SJCRH30 (cell line): Measurements from ENCODE around the gene OLIG1. TPM values are rescaled to one million over a fixed set of nuclear protein-coding genes. Genes with fewer than 3 reads are reported as not detected.
A peak's percentile ranks its signal among the peaks of the same experiment; 100 is the strongest.

Experiments used
- DNase-seq, 2 experiments: peaks; one replicate each; pipeline ENCODE4 v3.0.0-alpha.2; 2015 to 2020
- H3K27ac ChIP-seq: fragments of 250-450 bp; sonication (Bioruptor Pico); 2 replicates; pipeline ENCODE4 v1.5.1; 2020; ENCODE audit warnings: mild to moderate bottlenecking, moderate library complexity
- H3K27me3 ChIP-seq: fragments of 250-450 bp; sonication (Bioruptor Pico); 2 replicates; pipeline ENCODE4 v1.5.1; 2020; ENCODE audit warnings: mild to moderate bottlenecking, moderate library complexity
- H3K36me3 ChIP-seq: fragments of 250-450 bp; sonication (Bioruptor Pico); 2 replicates; pipeline ENCODE4 v1.5.1; 2020; ENCODE audit warnings: mild to moderate bottlenecking, moderate library complexity
- H3K4me1 ChIP-seq: fragments of 250-450 bp; sonication (Bioruptor Pico); 2 replicates; pipeline ENCODE4 v1.5.1; 2020; ENCODE audit warnings: mild to moderate bottlenecking, moderate library complexity
- H3K4me3 ChIP-seq: fragments of 250-450 bp; sonication (Bioruptor Pico); 2 replicates; pipeline ENCODE4 v1.5.1; 2020; ENCODE audit warnings: mild to moderate bottlenecking, moderate library complexity
- H3K9me3 ChIP-seq: fragments of 250-450 bp; sonication (Bioruptor Pico); replicated peaks from 2 replicates; pipeline ENCODE4 v1.5.1; 2020; ENCODE audit warnings: mild to moderate bottlenecking, moderate library complexity
- total RNA-seq: library from RNA; depleted of rRNA; stranded (reverse); fragments of >200 nt; shearing (Covaris generic); gene quantifications from 2 replicates; pipeline ENCODE4 v1.2.3, GENCODE V29; 2014

Gene OLIG1
- total RNA-seq, 1 experiment from 2014 or later: 2.9 TPM

GRCh38 chr21:33039536-33039935 lies 30.4 kb upstream of the OLIG1 start:
- H3K27ac ChIP-seq: peak overlapping the region; percentile 40
- H3K4me1 ChIP-seq: peaks cover 55% of the 10 kb centered on the region
- no peak overlapping the region for H3K4me3 ChIP-seq
- DNase-seq: peak; percentile 84 to 88
- H3K9me3 ChIP-seq: peaks cover 4% of the 10 kb centered on the region; the same call in 1 of the 2 replicates
- no peaks in the 10 kb centered on the region for H3K36me3 ChIP-seq
- no peaks in the 10 kb centered on the region for H3K27me3 ChIP-seq

GRCh38 chr21:33040215-33040614 lies 29.7 kb upstream of the OLIG1 start:
- no peak for DNase-seq
- Histone ChIP-seq H3K9me3 (peaks cover 4% of the 10 kb centered on the region; the same call in 1 of the 2 replicates), H3K4me3 (no peak overlapping the region), H3K27ac (peak overlapping the region; percentile 40; the same call in 1 of the 2 replicates), H3K36me3 (no peaks in the 10 kb centered on the region), H3K4me1 (peaks cover 50% of the 10 kb centered on the region), H3K27me3 (no peaks in the 10 kb centered on the region)

GRCh38 chr21:33041981-33042380 lies 28.0 kb upstream of the OLIG1 start:
- no peak for DNase-seq
- Histone ChIP-seq H3K27me3 (no peaks in the 10 kb centered on the region), H3K27ac (no peak overlapping the region), H3K36me3 (no peaks in the 10 kb centered on the region), H3K4me3 (no peak overlapping the region), H3K4me1 (peaks cover 36% of the 10 kb centered on the region), H3K9me3 (peaks cover 4% of the 10 kb centered on the region; the same call in 1 of the 2 replicates)

GRCh38 chr21:33042812-33043211 lies 27.1 kb upstream of the OLIG1 start:
- H3K27ac ChIP-seq: peak overlapping the region; percentile 21
- no peaks in the 10 kb centered on the region for H3K36me3 ChIP-seq
- peak; percentile 50 to 76 for DNase-seq
- H3K9me3 ChIP-seq: peaks cover 4% of the 10 kb centered on the region; the same call in 1 of the 2 replicates
- H3K4me3 ChIP-seq: no peak overlapping the region
- no peaks in the 10 kb centered on the region for H3K27me3 ChIP-seq
- peaks cover 40% of the 10 kb centered on the region for H3K4me1 ChIP-seq

- Histone ChIP-seq H3K27me3 (no peaks in the 10 kb centered on the region), H3K27ac (no peak overlapping the region), H3K4me1 (peaks cover 34% of the 10 kb centered on the region), H3K9me3 (no peaks in the 10 kb centered on the region), H3K36me3 (no peaks in the 10 kb centered on the region), H3K4me3 (no peak overlapping the region)
- DNase-seq: no peak
Measured at GRCh38 chr21:33046455-33046854, 23.5 kb upstream of the OLIG1 start.

- peaks cover 36% of the 10 kb centered on the region for H3K4me1 ChIP-seq
- no peaks in the 10 kb centered on the region for H3K36me3 ChIP-seq
- H3K27ac ChIP-seq: no peak overlapping the region
- H3K4me3 ChIP-seq: no peak overlapping the region
- no peaks in the 10 kb centered on the region for H3K9me3 ChIP-seq
- no peaks in the 10 kb centered on the region for H3K27me3 ChIP-seq
- DNase-seq: peak; percentile 31 to 41
Measured at GRCh38 chr21:33047231-33047630, 22.7 kb upstream of the OLIG1 start.

- DNase-seq: peak; percentile 88 to 92
- no peaks in the 10 kb centered on the region for H3K27me3 ChIP-seq
- H3K9me3 ChIP-seq: no peaks in the 10 kb centered on the region
- H3K27ac ChIP-seq: peak overlapping the region; percentile 86
- H3K4me3 ChIP-seq: no peak overlapping the region
- H3K36me3 ChIP-seq: no peaks in the 10 kb centered on the region
- H3K4me1 ChIP-seq: peaks cover 49% of the 10 kb centered on the region
Measured at GRCh38 chr21:33051925-33052324, 18.0 kb upstream of the OLIG1 start.

GRCh38 chr21:33053951-33054350 lies 16.0 kb upstream of the OLIG1 start:
- Histone ChIP-seq H3K27ac (peak overlapping the region; percentile 86), H3K4me1 (peaks cover 64% of the 10 kb centered on the region), H3K36me3 (no peaks in the 10 kb centered on the region), H3K27me3 (no peaks in the 10 kb centered on the region), H3K4me3 (no peak overlapping the region), H3K9me3 (no peaks in the 10 kb centered on the region)
- no peak for DNase-seq

- Histone ChIP-seq H3K27me3 (no peaks in the 10 kb centered on the region), H3K36me3 (no peaks in the 10 kb centered on the region), H3K27ac (no peak overlapping the region; the same call in 1 of the 2 replicates), H3K9me3 (no peaks in the 10 kb centered on the region), H3K4me3 (no peak overlapping the region), H3K4me1 (peaks cover 78% of the 10 kb centered on the region)
- no peak for DNase-seq
Measured at GRCh38 chr21:33055991-33056390, 13.9 kb upstream of the OLIG1 start.

- Histone ChIP-seq H3K9me3 (no peaks in the 10 kb centered on the region), H3K4me1 (peaks cover 64% of the 10 kb centered on the region), H3K27ac (peak overlapping the region; percentile 99), H3K36me3 (no peaks in the 10 kb centered on the region), H3K4me3 (peak overlapping the region; percentile 50), H3K27me3 (no peaks in the 10 kb centered on the region)
- DNase-seq: peak; percentile 87 to 91
Measured at GRCh38 chr21:33057385-33057940, 12.5 kb upstream of the OLIG1 start.

GRCh38 chr21:33058527-33058926 lies 11.4 kb upstream of the OLIG1 start:
- no peaks in the 10 kb centered on the region for H3K27me3 ChIP-seq

GRCh38 chr21:33058957-33059356 lies 11.0 kb upstream of the OLIG1 start:
- H3K27me3 ChIP-seq: no peaks in the 10 kb centered on the region

More at GRCh38 chr21:33058527-33058926, 11.4 kb upstream of the OLIG1 start:
- Histone ChIP-seq H3K4me1 (peaks cover 53% of the 10 kb centered on the region), H3K9me3 (no peaks in the 10 kb centered on the region), H3K27ac (peak overlapping the region; percentile 99), H3K4me3 (peak overlapping the region; percentile 50), H3K36me3 (no peaks in the 10 kb centered on the region)
- DNase-seq: peak; percentile 90

GRCh38 chr21:33059380-33059841 lies 10.5 kb upstream of the OLIG1 start:
- peaks cover 51% of the 10 kb centered on the region for H3K4me1 ChIP-seq
- DNase-seq: peak in 1 of 2 experiments; percentile 44

More at GRCh38 chr21:33058957-33059356, 11.0 kb upstream of the OLIG1 start:
- Histone ChIP-seq H3K27ac (peak overlapping the region; percentile 99), H3K4me3 (peak overlapping the region; percentile 50), H3K4me1 (peaks cover 51% of the 10 kb centered on the region), H3K9me3 (no peaks in the 10 kb centered on the region), H3K36me3 (no peaks in the 10 kb centered on the region)
- peak; percentile 91 to 95 for DNase-seq

GRCh38 chr21:33061233-33061632 lies 8.7 kb upstream of the OLIG1 start:
- no peak for DNase-seq
- Histone ChIP-seq H3K27ac (no peak overlapping the region), H3K4me3 (no peak overlapping the region), H3K36me3 (no peaks in the 10 kb centered on the region), H3K27me3 (no peaks in the 10 kb centered on the region), H3K9me3 (no peaks in the 10 kb centered on the region), H3K4me1 (peaks cover 52% of the 10 kb centered on the region)

More at GRCh38 chr21:33059380-33059841, 10.5 kb upstream of the OLIG1 start:
- Histone ChIP-seq H3K9me3 (no peaks in the 10 kb centered on the region), H3K27me3 (no peaks in the 10 kb centered on the region), H3K27ac (peak overlapping the region; percentile 99), H3K4me3 (no peak overlapping the region), H3K36me3 (no peaks in the 10 kb centered on the region)

GRCh38 chr21:33063375-33063883 lies 6.5 kb upstream of the OLIG1 start:
- Histone ChIP-seq H3K4me1 (peaks cover 47% of the 10 kb centered on the region), H3K27me3 (no peaks in the 10 kb centered on the region), H3K4me3 (no peak overlapping the region), H3K9me3 (no peaks in the 10 kb centered on the region), H3K27ac (no peak overlapping the region), H3K36me3 (no peaks in the 10 kb centered on the region)
- no peak for DNase-seq
